ENCODE results near the gene ADIPOQ. TPM values are rescaled to one million over a fixed set of nuclear protein-coding genes. Genes with fewer than 3 reads are reported as not detected.
"Not testable (repeated sequence)": the region's sequence is repeated elsewhere in the genome, so short reads cannot be mapped to it uniquely, and the experiment has no call there.

The ADIPOQ gene
- not detected for polyA plus RNA-seq (2013, experiment 1 of 2)
- not detected for polyA plus RNA-seq (2013, experiment 2 of 2)

DNA sequence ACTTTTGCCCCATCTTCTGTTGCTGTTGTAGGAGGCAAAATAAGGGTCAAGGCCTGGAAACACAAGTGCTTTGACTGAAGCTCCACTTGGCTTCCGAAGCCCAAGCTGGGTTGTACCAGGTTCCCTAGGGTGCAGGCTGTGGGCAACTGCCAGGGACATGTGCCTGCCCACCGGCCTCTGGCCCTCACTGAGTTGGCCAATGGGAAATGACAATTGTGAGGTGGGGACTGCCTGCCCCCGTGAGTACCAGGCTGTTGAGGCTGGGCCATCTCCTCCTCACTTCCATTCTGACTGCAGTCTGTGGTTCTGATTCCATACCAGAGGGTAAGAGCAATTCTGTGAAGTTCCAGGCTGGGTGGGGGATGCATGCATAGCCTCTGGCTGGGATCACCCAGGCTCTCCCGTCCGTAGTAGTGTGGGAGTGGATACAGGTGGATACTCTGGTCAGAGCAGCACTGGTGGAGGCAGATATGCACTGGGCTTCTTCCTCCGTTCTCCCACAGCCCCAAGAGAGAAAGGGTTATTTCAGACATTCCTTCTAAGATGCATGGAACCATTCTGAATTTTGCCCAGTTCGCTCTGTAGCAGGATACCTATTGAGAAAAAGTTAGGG, at the start of gene ADIPOQ:
Gene ADIPOQ, plus strand, starts transcription at position 285 of the 613 bp plus-strand sequence. CDS start 10,349 bp downstream, outside the sequence.
- H3K4me3 ChIP-seq (ENCODE audit: low read length), result no peak within 1 kb of the TSS
- H3K27me3 ChIP-seq (ENCODE audit: insufficient read depth, low read length), result no peaks in the 10 kb centered on the region
- H3K27ac ChIP-seq (ENCODE audit: low read depth, low read length), result no peak within 1 kb of the TSS
- H3K4me1 ChIP-seq (ENCODE audit: insufficient read depth, low read length), result no peaks in the 10 kb centered on the region
- H3K9ac ChIP-seq (ENCODE audit: low read depth, low read length), result no peak within 1 kb of the TSS
- no peaks in the 10 kb centered on the region for H3K36me3 ChIP-seq (ENCODE audit: insufficient read depth, low read length)
- H3K9me3 ChIP-seq (ENCODE audit: insufficient read depth, low read depth, low read length), result no peaks in the 10 kb centered on the region
- WGBS, result 91% methylated on average over 7 of the region's 7 CpGs

- H3K27ac ChIP-seq (ENCODE audit: low read depth, low read length), result no peak overlapping the region
- WGBS, result over 99% methylated on average over 3 of the region's 3 CpGs
- no peaks in the 10 kb centered on the region for H3K27me3 ChIP-seq (ENCODE audit: insufficient read depth, low read length)
- H3K4me3 ChIP-seq (ENCODE audit: low read length), result no peak overlapping the region
- no peak overlapping the region for H3K9ac ChIP-seq (ENCODE audit: low read depth, low read length)
- H3K36me3 ChIP-seq (ENCODE audit: insufficient read depth, low read length), result peaks cover 97% of the 10 kb centered on the region
- no peaks in the 10 kb centered on the region for H3K4me1 ChIP-seq (ENCODE audit: insufficient read depth, low read length)
- H3K9me3 ChIP-seq (ENCODE audit: insufficient read depth, low read depth, low read length), result no peaks in the 10 kb centered on the region
Observed at GRCh38 chr3:186798239-186798874, 44.2 kb upstream of the ADIPOQ start.

- WGBS, result no CpG with 5 or more reads among the region's 1 CpG
- Histone ChIP-seq H3K36me3 (ENCODE audit: insufficient read depth, low read length) (peaks cover 98% of the 10 kb centered on the region), H3K9ac (ENCODE audit: low read depth, low read length) (no peak overlapping the region), H3K27me3 (ENCODE audit: insufficient read depth, low read length) (no peaks in the 10 kb centered on the region), H3K4me3 (ENCODE audit: low read length) (no peak overlapping the region), H3K4me1 (ENCODE audit: insufficient read depth, low read length) (no peaks in the 10 kb centered on the region; the same call in 1 of the 2 replicates), H3K9me3 (ENCODE audit: insufficient read depth, low read depth, low read length) (no peaks in the 10 kb centered on the region), H3K27ac (ENCODE audit: low read depth, low read length) (no peak overlapping the region)
Observed at GRCh38 chr3:186800285-186800684, 42.2 kb upstream of the ADIPOQ start.

- peaks cover 76% of the 10 kb centered on the region for H3K36me3 ChIP-seq (ENCODE audit: insufficient read depth, low read length)
- WGBS, result 97% methylated on average over 3 of the region's 3 CpGs
- no peak overlapping the region for H3K27ac ChIP-seq (ENCODE audit: low read depth, low read length)
- no peak overlapping the region for H3K4me3 ChIP-seq (ENCODE audit: low read length)
- H3K4me1 ChIP-seq (ENCODE audit: insufficient read depth, low read length), result peaks cover 12% of the 10 kb centered on the region
- H3K9ac ChIP-seq (ENCODE audit: low read depth, low read length), result no peak overlapping the region
- H3K27me3 ChIP-seq (ENCODE audit: insufficient read depth, low read length), result no peaks in the 10 kb centered on the region
- no peaks in the 10 kb centered on the region for H3K9me3 ChIP-seq (ENCODE audit: insufficient read depth, low read depth, low read length)
Observed at GRCh38 chr3:186802701-186803100, 39.8 kb upstream of the ADIPOQ start.

DNA sequence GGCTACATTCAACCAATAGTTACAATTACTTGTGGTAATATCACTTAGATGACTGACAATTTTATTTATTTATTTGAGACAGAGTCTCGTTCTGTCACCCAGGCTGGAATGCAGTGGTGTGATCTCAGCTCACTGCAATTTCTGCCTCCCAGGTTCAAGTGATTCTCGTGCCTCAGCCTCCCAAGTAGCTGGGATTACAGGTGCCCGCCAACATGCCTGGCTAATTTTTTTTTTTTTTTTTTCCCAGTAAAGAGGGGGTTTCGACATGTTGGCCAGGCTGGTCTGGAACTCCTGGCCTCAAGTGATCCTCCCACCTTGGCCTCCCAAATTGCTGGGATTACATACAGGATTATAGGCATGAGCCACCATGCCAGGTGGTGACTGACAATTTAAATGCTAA, 39.1 kb upstream of the ADIPOQ start:
- H3K9me3 ChIP-seq (ENCODE audit: insufficient read depth, low read depth, low read length); H3K27me3 ChIP-seq (ENCODE audit: insufficient read depth, low read length); H3K9ac ChIP-seq (ENCODE audit: low read depth, low read length); H3K27ac ChIP-seq (ENCODE audit: low read depth, low read length); H3K4me3 ChIP-seq (ENCODE audit: low read length): not testable (repeated sequence)
- WGBS, result 91% methylated on average over 4 of the region's 4 CpGs
- peaks cover 12% of the 10 kb centered on the region for H3K4me1 ChIP-seq (ENCODE audit: insufficient read depth, low read length)
- H3K36me3 ChIP-seq (ENCODE audit: insufficient read depth, low read length), result peaks cover 68% of the 10 kb centered on the region

DNA sequence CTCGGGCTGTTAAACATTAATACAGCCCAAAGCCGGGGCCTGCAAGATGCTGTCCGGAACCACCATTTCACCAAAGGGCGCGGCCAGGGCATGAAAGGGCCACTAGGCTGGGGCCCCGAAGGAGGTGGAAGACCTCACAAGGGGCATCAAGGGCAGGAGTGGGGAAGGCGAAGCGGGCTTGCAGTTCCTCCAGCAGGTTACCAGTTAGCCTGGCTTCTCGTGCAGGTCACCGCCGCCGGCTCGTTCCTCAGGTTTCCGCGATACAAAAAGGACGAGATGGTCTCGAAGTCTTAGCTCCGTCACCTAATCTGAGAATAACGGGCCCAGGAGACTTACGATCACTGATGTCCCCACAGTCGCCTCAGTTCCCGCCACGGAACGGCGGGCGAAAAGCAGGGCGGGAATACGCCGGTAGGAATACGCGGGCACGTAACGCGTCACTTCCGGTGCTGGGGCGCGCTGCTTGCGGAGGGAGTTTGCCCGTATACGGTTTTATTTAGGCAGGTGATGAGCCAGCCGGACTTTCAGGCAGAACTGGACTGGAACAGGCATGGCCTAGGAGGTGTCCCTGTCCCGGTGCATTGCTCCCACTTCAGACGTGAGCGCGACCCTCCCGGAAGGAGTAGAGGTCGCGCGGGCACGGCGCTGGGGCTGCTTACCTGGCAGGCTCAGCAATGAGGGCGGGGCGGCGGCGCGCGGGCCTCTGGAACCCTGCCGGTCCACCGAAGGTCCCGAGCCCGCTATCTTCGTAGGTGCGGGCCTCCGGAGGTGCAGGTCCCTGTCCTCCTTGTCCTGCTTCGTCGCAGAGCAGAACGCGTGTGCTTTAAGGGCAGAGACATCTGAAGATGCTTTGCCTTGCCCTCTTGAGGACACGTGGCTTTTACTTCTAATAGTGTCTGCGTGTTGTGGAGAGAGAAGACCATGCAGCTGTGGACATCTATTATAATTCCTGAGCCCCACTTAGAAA, 36.1 kb upstream of the ADIPOQ start, which contains the start of gene RFC4:
Gene RFC4, minus strand, starts transcription at position 394 of the 967 bp plus-strand sequence. CDS start 1,769 bp downstream, outside the sequence.
- WGBS, result 1% methylated on average over 70 of the region's 70 CpGs
- Histone ChIP-seq H3K9ac (ENCODE audit: low read depth, low read length) (peak within 1 kb of the TSS; percentile 98), H3K9me3 (ENCODE audit: insufficient read depth, low read depth, low read length) (no peaks in the 10 kb centered on the region), H3K4me3 (ENCODE audit: low read length) (peak within 1 kb of the TSS; percentile 92), H3K36me3 (ENCODE audit: insufficient read depth, low read length) (peaks cover 39% of the 10 kb centered on the region), H3K27me3 (ENCODE audit: insufficient read depth, low read length) (no peaks in the 10 kb centered on the region), H3K27ac (ENCODE audit: low read depth, low read length) (peak within 1 kb of the TSS; percentile 91), H3K4me1 (ENCODE audit: insufficient read depth, low read length) (peaks cover 12% of the 10 kb centered on the region)

- Histone ChIP-seq H3K27ac (ENCODE audit: low read depth, low read length) (peak overlapping the region; percentile 91), H3K36me3 (ENCODE audit: insufficient read depth, low read length) (peaks cover 30% of the 10 kb centered on the region), H3K4me3 (ENCODE audit: low read length) (peak overlapping the region; percentile 92), H3K4me1 (ENCODE audit: insufficient read depth, low read length) (peaks cover 12% of the 10 kb centered on the region), H3K27me3 (ENCODE audit: insufficient read depth, low read length) (no peaks in the 10 kb centered on the region), H3K9me3 (ENCODE audit: insufficient read depth, low read depth, low read length) (no peaks in the 10 kb centered on the region), H3K9ac (ENCODE audit: low read depth, low read length) (peak overlapping the region; percentile 98)
- WGBS, result 56% methylated on average over 5 of the region's 5 CpGs
Observed at GRCh38 chr3:186807231-186807630, 35.3 kb upstream of the ADIPOQ start.

- Histone ChIP-seq H3K27ac (ENCODE audit: low read depth, low read length) (no peak overlapping the region), H3K4me3 (ENCODE audit: low read length) (no peak overlapping the region), H3K4me1 (ENCODE audit: insufficient read depth, low read length) (peaks cover 11% of the 10 kb centered on the region), H3K9me3 (ENCODE audit: insufficient read depth, low read depth, low read length) (no peaks in the 10 kb centered on the region), H3K36me3 (ENCODE audit: insufficient read depth, low read length) (no peaks in the 10 kb centered on the region), H3K27me3 (ENCODE audit: insufficient read depth, low read length) (no peaks in the 10 kb centered on the region), H3K9ac (ENCODE audit: low read depth, low read length) (no peak overlapping the region)
- 89% methylated on average over 4 of the region's 5 CpGs for WGBS
Observed at GRCh38 chr3:186810336-186810996, 32.0 kb upstream of the ADIPOQ start.

GRCh38 chr3:186811313-186811712, 31.2 kb upstream of the ADIPOQ start:
- peaks cover 11% of the 10 kb centered on the region for H3K4me1 ChIP-seq (ENCODE audit: insufficient read depth, low read length)
- not testable (repeated sequence) for H3K36me3 ChIP-seq (ENCODE audit: insufficient read depth, low read length); H3K9ac ChIP-seq (ENCODE audit: low read depth, low read length); H3K4me3 ChIP-seq (ENCODE audit: low read length); H3K9me3 ChIP-seq (ENCODE audit: insufficient read depth, low read depth, low read length); H3K27ac ChIP-seq (ENCODE audit: low read depth, low read length); H3K27me3 ChIP-seq (ENCODE audit: insufficient read depth, low read length)
- 95% methylated on average over 15 of the region's 29 CpGs for WGBS

GRCh38 chr3:186814100-186814499, 28.4 kb upstream of the ADIPOQ start:
- peaks cover 4% of the 10 kb centered on the region for H3K4me1 ChIP-seq (ENCODE audit: insufficient read depth, low read length)
- H3K36me3 ChIP-seq (ENCODE audit: insufficient read depth, low read length), result no peaks in the 10 kb centered on the region
- WGBS, result 96% methylated on average over 4 of the region's 4 CpGs
- no peak overlapping the region for H3K27ac ChIP-seq (ENCODE audit: low read depth, low read length)
- no peak overlapping the region for H3K4me3 ChIP-seq (ENCODE audit: low read length)
- no peak overlapping the region for H3K9ac ChIP-seq (ENCODE audit: low read depth, low read length)
- H3K27me3 ChIP-seq (ENCODE audit: insufficient read depth, low read length), result no peaks in the 10 kb centered on the region
- no peaks in the 10 kb centered on the region for H3K9me3 ChIP-seq (ENCODE audit: insufficient read depth, low read depth, low read length)

Measured in HUES64 (cell line).